GM19467 (cell line): ENCODE measurements around the gene MTARC2.

ENCODE experiments used
- ATAC-seq: cut with Tn5 transposase; IDR thresholded peaks from one replicate; pipeline ENCODE4 v1.9.1; 2021; ENCODE audit warnings: mild to moderate bottlenecking, moderate library complexity; ENCODE audit not compliant: unreplicated experiment

MTARC2 gene

GRCh38 chr1:220797044-220797443 is 48.9 kb downstream of the MTARC2 start:
- ATAC-seq = no peak

- ATAC-seq = no peak
Measured at GRCh38 chr1:220797553-220797952, 49.4 kb downstream of the MTARC2 start.

DNA sequence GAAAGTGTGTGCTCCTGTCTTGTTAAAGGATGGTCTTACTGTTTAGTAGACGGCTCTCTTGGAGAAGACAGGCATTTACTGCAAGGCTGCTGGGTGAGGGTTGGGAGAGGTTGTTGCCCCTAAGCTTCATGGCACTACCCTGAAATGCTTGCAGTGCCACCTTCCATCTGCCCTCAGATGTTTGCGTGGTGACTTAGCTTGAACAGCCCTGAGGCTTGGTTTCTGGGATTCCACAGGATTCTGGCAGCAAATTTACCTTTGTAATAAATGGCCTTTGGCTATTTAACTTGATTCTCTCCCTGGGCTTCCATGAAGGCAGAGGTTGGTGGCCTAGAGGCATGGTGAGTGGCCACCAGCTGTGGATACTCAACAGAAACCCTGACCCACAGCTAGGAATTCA is 50.2 kb downstream of the MTARC2 start:
- no peak for ATAC-seq

GRCh38 chr1:220800262-220800661 is 52.1 kb downstream of the MTARC2 start:
- no peak for ATAC-seq

DNA sequence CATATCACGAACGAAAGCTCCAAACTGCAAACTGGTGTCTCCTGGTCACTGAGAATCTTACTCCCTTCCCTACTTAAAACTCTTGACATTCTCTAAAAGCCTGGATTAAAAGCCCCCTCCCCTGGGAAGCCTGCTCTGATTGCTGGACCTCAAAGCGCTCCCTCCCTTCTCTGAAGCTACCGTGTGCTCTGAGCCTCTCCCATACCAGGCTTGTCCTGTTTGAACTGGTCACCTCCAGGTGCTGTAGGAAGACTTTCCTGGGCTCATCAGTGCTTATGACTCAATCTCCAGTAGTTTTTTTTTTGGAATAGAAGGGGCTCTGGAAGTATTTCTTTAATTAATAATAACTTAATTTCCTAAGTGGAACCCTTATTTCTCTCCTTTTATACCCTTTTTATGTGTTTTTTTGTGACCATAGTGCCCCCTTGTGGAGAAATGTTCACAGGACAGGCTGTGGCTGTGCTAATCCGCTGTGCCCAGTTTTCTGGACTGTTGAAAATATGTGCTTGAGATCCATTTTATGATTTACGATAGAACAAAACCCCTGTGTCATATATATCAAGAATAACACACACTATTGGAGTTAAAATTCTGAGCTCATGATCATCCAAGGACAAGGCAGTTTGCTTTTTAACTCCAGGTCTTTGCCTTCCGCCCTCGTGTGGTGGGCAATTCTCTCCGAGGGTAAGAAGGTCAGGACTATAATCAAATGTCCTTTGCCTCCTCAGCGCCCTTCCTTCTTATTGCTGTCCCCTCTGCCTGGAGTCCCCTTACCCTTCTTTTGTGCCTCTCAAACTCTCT is 55.5 kb downstream of the MTARC2 start:
- ATAC-seq = no peak

DNA sequence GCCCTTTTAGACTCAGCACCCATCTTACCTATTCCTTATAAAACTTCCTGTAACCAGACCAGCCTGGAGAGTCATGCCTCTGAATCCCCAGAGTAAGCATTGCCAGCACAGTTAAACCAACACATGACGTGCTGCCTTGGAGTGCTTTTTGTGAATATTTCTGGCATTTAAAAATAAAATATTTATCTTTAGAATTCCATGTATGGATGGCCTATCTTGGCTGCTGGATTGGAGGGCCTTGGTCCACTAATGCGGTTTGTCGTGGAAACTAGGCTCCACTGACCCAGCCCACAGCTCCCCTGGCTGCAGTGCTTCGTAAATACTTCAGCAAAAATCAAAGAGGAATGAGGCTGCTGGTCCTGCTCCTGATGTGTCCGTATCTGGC is 56.1 kb downstream of the MTARC2 start:
- no peak for ATAC-seq

- ATAC-seq = no peak
Measured at GRCh38 chr1:220806408-220806807, 58.3 kb downstream of the MTARC2 start.

DNA sequence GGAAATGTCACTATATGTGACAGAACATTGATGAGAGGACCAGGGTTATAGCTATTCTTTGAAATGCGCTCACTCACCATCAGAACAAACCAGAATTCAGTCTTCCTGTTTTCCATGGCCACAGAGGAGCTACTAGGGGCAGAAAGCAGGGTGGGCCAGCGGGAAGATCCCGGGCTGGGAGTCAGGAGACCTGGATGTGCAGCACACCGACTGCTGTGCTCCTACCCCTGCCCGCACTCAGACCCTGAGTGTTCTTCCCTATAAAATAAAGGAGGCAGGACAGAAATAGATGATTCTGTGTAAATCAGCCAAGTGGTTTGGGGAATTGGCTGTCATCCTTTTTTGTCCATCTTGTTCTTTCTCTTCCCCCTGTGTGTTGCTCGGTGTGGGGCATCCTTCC is 59.6 kb downstream of the MTARC2 start:
- ATAC-seq = no peak

- no peak for ATAC-seq
Measured at GRCh38 chr1:220808345-220809186, 60.4 kb downstream of the MTARC2 start.

DNA sequence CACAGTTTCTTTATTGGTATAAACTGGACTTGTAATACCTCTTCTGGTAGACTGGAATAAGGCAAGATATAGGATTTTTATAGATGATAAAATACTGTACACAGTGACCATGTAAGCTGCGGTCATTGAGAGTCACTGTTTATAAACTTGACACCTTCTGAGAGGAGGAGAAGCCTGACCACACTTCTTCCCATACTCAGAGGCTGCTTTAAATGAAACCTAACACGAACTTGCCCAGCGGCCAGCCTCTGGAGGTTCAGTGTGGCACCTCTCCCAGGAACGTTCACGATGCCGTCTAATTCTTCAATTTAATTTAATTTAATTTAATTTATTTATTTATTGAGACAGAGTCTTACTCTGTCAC is 61.0 kb downstream of the MTARC2 start:
- ATAC-seq = no peak

- ATAC-seq = no peak
Measured at GRCh38 chr1:220809704-220810103, 61.6 kb downstream of the MTARC2 start.

DNA sequence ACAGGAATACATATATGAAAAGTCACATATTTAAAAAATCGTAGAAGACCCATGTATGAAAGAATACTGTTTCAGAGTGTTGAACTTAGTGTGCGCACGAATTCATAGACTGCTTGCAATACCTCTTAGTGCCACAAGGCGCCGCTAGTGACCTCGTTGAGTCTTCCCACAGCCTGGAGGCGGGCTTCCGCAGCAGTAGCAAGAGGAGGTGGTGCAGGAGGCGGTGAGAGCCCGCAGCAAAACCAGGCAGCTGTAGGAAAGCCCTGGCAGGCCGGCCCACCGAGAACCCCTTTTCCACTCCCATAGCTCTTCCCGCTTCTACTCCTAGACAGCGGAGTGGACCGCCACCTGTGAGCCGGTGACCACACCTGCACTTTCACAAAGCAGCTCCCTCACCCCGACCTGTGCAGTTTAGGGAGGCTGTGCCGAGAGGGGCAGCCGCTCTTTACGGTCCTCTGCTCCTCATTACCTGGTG is 62.1 kb downstream of the MTARC2 start:
- peak; percentile 91 for ATAC-seq

DNA sequence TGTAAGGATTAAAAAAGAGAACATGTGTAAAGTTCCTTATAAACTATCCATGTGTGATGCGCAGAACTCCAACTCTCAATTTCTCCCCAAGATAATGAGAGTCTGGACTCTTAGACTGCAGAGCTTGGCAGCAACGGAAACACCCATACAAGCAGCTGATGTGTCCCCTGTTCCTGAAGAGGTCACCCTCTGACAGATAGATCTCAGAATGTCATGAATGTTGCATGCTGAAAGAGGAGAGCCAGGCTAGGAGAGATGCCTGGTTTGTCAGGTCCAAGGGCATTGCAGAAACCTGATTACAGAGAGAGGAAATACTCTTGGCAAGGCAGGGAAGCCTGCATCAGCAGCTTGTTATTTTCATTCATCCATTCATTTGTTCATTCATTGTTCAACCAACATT is 62.8 kb downstream of the MTARC2 start:
- ATAC-seq = no peak

DNA sequence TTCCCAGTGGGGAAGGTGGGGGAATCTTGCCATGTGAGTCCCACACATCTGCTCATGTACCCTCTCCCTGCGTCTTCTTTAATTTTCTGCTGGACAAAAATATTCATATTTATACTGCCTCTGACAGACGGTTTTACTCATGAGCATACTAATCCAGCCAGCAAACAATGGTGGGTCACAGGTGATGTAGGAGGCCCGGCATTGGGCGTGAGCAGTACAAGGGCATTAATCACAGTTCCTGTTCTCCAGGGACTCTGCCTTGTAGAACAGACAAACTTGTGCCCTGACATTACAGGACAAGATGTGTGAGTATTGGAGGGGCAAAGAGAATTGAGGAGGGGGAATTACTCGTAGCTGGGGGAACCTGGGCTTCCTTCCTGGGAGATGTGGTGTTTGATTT is 63.6 kb downstream of the MTARC2 start:
- no peak for ATAC-seq

GRCh38 chr1:220812308-220812707 is 64.2 kb downstream of the MTARC2 start:
- no peak for ATAC-seq

DNA sequence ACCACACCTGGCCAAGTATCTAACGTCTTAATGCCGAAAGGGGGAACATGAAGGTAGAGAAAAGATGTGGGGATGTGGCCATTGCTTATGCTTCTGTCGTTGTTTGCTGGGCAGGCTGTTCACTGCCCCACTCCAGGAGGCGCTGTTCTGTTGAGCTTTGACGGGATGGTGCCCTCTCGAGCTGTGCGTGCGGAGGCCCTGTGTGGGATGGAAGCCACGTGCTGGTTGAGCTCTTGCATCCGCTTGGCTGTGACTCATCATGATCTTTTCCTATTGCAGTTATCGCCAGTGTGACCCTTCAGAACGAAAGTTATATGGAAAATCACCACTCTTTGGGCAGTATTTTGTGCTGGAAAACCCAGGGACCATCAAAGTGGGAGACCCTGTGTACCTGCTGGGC is 64.9 kb downstream of the MTARC2 start:
- no peak for ATAC-seq

DNA sequence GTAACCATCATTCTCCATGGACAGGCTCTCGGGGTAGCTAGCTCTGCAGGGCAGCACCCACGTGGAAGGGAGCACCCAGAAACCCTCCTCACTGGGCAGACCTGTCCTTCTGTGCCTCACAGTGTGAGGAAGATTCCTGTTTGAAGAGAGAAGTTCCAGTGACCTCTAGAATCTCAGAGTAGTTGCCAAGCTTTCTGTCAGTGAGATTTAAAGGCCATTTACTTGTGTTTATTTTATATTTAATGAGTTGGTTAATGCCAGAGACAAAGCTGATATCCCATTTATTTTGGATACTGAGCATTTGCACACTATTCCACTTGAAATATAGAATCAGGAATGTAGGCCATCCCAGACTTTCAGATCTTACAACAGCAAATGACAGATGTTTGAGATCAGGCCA is 67.3 kb downstream of the MTARC2 start:
- ATAC-seq = no peak

DNA sequence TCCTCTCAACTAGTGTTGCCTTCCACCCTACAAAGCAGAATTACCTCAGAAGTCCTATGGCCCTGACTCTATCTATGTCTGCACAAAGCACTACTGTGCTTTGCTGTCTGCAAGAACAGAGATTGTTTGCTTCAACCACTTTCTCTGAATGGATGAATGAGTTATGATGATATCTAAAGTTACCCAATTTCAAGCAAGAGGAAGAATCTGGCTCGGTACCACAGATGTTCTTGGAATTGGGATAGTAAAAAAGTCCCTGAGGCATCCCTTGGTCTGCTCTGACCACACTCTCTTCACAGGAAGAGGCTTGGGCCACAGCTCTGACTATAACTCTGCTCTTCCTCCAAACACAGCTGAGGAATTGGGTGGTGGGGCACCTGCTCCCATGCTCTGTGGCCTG is 69.8 kb downstream of the MTARC2 start:
- ATAC-seq = no peak

- no peak for ATAC-seq
Measured at GRCh38 chr1:220818421-220819173, 70.5 kb downstream of the MTARC2 start.

GRCh38 chr1:220819467-220820026 is 71.4 kb downstream of the MTARC2 start:
- no peak for ATAC-seq
